Activated CD4-positive, alpha-beta T cell treated with anti-CD3 and anti-CD28 coated beads, Interleukin-2, amount 50 U/mL, for 16 hours (primary cell): ENCODE measurements around the gene ENTPD7.
"Not testable (repeated sequence)": the region's sequence is repeated elsewhere in the genome, so short reads cannot be mapped to it uniquely, and the experiment has no call there.

Experiments
- DNase-seq: peaks from one replicate; pipeline ENCODE4 v3.0.0-alpha.2; 2020

ENTPD7 gene

DNA sequence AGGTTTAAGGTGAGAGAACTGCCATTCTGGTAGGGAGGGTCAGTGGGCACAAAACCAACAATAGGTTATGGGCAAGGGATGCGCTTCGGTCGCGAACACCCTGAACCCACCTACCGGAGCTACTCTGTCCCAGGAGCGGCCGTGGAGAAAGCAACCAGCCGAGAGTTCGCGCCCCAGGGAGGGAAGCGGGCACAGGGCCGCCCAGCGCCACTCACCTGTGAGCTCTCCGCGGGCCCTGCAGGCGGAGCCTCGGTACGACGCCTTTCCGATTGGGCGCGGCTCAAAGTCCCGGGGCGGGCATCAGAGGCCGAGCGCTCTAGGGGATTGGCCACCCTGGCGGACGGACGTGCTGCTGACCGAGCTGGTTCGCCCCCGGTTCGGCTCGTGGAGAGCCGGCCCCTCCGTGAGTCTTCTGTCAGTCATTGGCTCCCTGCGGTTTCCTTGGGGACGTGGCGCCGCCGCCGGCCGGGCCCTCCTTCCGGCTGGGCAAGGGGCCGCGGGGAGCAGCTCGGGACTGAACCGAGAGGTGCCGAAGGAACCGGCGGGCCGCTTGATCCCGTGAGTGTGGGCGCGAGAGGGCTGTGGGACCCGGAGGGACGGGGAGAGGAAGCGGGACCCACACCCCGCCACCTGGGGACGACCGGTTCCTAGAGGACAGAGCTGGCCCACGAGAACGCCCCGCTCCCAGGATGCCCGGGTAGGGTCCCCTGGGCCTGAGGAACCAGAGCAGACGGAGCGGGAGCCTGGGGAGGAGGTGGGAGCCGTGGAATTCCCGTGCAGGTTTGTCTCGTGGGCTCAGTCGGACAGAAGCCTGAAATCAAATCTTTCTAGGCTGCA, at the start of gene ENTPD7:
Gene ENTPD7, plus strand, starts transcription at position 479 of the 837 bp plus-strand sequence. CDS start 448 bp downstream, outside the sequence.
- DNase-seq, result peak; percentile 97

GRCh38 chr10:99610221-99610620, 49.1 kb upstream of the ENTPD7 start:
- no peak for DNase-seq

DNA sequence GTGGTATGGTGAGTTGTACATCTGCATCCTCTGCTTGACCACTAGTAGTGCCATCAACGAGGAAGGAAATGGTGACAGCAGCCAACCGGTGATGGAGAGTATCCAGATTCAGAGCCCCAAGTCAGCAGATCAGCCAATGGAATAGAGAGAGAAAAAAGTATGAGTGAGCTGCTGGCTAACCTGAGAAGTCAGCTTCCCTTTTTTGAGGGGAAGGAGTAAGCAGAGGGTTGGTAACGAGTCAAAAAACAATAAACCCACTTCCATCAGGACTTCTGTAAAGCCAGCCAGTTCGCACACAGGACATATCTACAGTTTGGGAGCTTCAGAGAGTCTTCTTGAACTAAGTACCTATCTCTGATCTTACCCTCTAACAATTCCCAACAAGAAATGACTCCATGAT, 48.0 kb upstream of the ENTPD7 start:
- no peak for DNase-seq

- DNase-seq, result peak; percentile 65
These were observed 47.0 kb upstream of the ENTPD7 start for GRCh38 chr10:99612167-99612831.

GRCh38 chr10:99615426-99615825, 43.9 kb upstream of the ENTPD7 start:
- DNase-seq, result peak; percentile 47

DNA sequence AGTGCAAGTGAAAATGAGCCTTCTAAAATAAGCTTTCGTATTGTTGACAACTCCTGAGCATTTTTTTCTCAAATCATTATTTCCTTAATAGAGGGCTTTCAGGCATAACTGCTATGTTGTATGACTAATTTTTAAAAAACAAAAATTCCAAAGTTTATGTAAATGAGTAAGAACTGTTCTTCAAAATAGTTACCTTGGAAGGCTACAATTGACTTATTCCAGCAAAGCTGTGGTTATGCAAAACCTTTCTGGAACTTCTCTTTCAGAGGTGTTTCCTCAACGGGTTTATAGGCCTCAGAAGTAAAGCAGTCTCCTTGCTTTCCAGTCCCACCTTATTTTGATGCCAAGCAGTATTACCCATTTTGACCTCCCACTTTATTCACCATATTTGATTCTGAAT, 41.6 kb upstream of the ENTPD7 start:
- DNase-seq, result no peak

GRCh38 chr10:99619090-99619800, 40.1 kb upstream of the ENTPD7 start:
- peak; percentile 45 for DNase-seq

GRCh38 chr10:99619851-99620710, 39.2 kb upstream of the ENTPD7 start, which contains the start of gene SLC25A28:
Gene SLC25A28, minus strand, starts transcription at chr10:99620439. Its CDS starts 104 bp downstream, at chr10:99620335.
- peak; percentile 98 for DNase-seq

GRCh38 chr10:99620711-99621453, 38.4 kb upstream of the ENTPD7 start:
- DNase-seq, result peak; percentile 77

DNA sequence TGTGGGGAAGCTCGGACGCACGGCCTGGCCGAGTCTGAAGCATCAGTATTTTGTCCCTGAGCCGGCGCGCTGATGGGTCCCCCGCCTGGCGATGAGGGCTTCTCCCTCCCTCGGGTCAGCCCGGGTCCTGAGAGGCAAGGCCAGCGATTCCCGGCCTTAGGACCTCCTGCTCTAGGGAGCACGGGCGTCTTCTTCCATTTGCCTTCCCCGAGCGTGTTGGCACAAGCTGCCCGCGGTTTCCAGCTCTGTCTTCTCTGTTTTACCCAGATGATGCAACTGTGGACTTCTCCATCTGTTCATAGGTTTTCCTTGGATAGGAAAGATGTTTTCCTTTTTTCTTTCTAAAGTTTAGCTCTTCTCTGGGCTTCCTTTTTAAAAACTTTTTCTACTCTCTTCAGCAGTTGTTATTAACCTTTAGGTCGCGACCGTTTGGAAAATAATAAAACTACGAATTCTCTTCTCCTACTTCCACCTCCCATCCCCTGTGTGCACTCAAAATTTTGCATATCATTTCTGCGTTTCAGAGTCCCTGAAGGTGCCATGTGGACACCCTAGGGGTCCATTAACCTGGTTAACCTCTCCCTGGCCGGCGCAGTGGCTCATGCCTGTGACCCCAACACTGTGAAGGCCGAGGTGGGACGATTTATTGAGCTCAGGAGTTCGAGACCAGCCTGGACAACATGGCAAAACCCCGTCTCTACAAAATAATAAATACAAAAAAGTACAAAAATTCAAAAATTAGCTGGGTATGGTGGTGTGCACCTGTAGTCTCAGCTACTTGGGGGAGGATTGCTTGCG, 37.7 kb upstream of the ENTPD7 start:
- no peak for DNase-seq

- no peak for DNase-seq
These were observed 35.4 kb upstream of the ENTPD7 start for GRCh38 chr10:99623919-99624318.

GRCh38 chr10:99625124-99625523, 34.2 kb upstream of the ENTPD7 start:
- DNase-seq, result not testable (repeated sequence)

- DNase-seq, result no peak
These were observed 30.2 kb upstream of the ENTPD7 start for GRCh38 chr10:99628923-99629624.

DNA sequence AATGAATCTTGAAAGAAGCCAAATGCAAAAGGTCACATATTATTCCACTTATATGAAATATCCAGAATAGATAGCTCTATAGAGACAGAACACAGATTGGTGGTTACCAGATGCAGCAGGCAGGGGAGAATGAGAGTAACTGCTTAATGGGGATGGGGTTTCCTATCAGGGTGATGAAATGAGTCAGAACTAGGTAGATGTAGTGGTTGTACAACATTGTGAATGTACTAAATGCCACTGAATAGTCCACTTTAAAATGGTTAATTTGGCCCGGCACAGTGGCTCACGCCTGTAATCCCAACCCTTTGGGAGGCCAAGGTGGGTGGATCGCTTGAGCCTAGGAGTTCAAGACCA, 29.7 kb upstream of the ENTPD7 start:
- no peak for DNase-seq

DNA sequence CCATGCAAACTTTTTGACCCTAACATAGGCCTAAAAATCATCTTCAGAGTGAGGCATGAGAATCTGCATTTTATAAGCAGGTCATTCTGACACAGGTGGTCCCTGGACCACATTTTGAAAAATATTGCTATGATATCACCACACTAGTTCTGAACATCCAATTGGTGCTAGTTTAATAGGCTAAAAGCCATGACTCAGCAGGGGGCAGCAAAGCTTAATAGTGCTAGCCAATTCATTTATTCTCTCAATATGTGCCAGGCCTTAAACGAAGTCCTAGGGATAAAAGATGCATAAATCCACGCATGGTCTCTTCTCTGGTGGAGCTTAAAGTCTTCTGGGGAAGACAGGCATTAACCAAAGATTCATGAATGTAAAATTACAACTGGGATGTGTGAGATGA, 28.9 kb upstream of the ENTPD7 start:
- DNase-seq, result no peak

GRCh38 chr10:99630991-99631390, 28.3 kb upstream of the ENTPD7 start:
- DNase-seq, result no peak

- DNase-seq, result no peak
These were observed 27.8 kb upstream of the ENTPD7 start for GRCh38 chr10:99631496-99631895.

GRCh38 chr10:99633832-99634231, 25.5 kb upstream of the ENTPD7 start:
- no peak for DNase-seq

- no peak for DNase-seq
These were observed 11.6 kb upstream of the ENTPD7 start for GRCh38 chr10:99647601-99648151.

GRCh38 chr10:99648717-99649116, 10.6 kb upstream of the ENTPD7 start:
- no peak for DNase-seq
